GM18511 (cell line): Measurements from ENCODE around the gene CHN1.

Experiments used
- ATAC-seq: cut with Tn5 transposase; IDR thresholded peaks from one replicate; pipeline ENCODE4 v1.9.1; 2021; ENCODE audit warnings: mild to moderate bottlenecking, moderate library complexity; ENCODE audit not compliant: unreplicated experiment

The CHN1 gene

GRCh38 chr2:174929786-174930185, 75.4 kb downstream of the CHN1 start:
- ATAC-seq = no peak

GRCh38 chr2:174925046-174925784, 80.0 kb downstream of the CHN1 start:
- no peak for ATAC-seq

GRCh38 chr2:174924061-174924693, 81.0 kb downstream of the CHN1 start:
- ATAC-seq = no peak

- ATAC-seq = no peak
These were observed 85.1 kb downstream of the CHN1 start for GRCh38 chr2:174919947-174920595.

GRCh38 chr2:174918886-174919526, 86.2 kb downstream of the CHN1 start:
- ATAC-seq = no peak

GRCh38 chr2:174916270-174916930, 88.8 kb downstream of the CHN1 start:
- no peak for ATAC-seq

GRCh38 chr2:174914853-174915760, 90.1 kb downstream of the CHN1 start:
- ATAC-seq = no peak

- no peak for ATAC-seq
These were observed 96.9 kb downstream of the CHN1 start for GRCh38 chr2:174908284-174908683.

- ATAC-seq = no peak
These were observed 102.0 kb downstream of the CHN1 start for GRCh38 chr2:174903264-174903556.

GRCh38 chr2:174902506-174903263, 102.5 kb downstream of the CHN1 start:
- ATAC-seq = no peak

- ATAC-seq = no peak
These were observed 104.1 kb downstream of the CHN1 start for GRCh38 chr2:174901075-174901474.

GRCh38 chr2:174897286-174897685, 107.9 kb downstream of the CHN1 start:
- no peak for ATAC-seq

- ATAC-seq = no peak
These were observed 112.2 kb downstream of the CHN1 start for GRCh38 chr2:174893018-174893417.

GRCh38 chr2:174892546-174892945, 112.6 kb downstream of the CHN1 start:
- ATAC-seq = no peak

- no peak for ATAC-seq
These were observed 116.4 kb downstream of the CHN1 start for GRCh38 chr2:174888646-174889271.

- ATAC-seq = no peak
These were observed 117.0 kb downstream of the CHN1 start for GRCh38 chr2:174888146-174888545.

- ATAC-seq = no peak
These were observed 122.8 kb downstream of the CHN1 start for GRCh38 chr2:174882416-174882815.

GRCh38 chr2:174881678-174882077, 123.5 kb downstream of the CHN1 start:
- no peak for ATAC-seq

GRCh38 chr2:174878537-174879147, 126.5 kb downstream of the CHN1 start:
- no peak for ATAC-seq
